Stimulated activated CD8-positive, alpha-beta memory T cell treated with anti-CD3 and anti-CD28 coated beads, Interleukin-15, amount 100 ng/mL, for 24 hours (primary cell): Measurements from ENCODE around the gene POU5F1.
"Not testable (repeated sequence)": the region's sequence is repeated elsewhere in the genome, so short reads cannot be mapped to it uniquely, and the experiment has no call there.

Experiments used
- DNase-seq: peaks from one replicate; pipeline ENCODE4 v3.0.0-alpha.2; 2020; ENCODE audit warnings: low read depth

POU5F1 gene

GRCh38 chr6:31190488-31190887 is 20.0 kb upstream of the POU5F1 start:
- no peak for DNase-seq

- DNase-seq, result not testable (repeated sequence)
Measured at GRCh38 chr6:31189223-31189622, 18.7 kb upstream of the POU5F1 start.

GRCh38 chr6:31187780-31188194 is 17.3 kb upstream of the POU5F1 start:
- no peak for DNase-seq

GRCh38 chr6:31186052-31186734 is 15.7 kb upstream of the POU5F1 start:
- no peak for DNase-seq

GRCh38 chr6:31185695-31186051 is 15.2 kb upstream of the POU5F1 start:
- not testable (repeated sequence) for DNase-seq

GRCh38 chr6:31183859-31184258 is 13.4 kb upstream of the POU5F1 start:
- not testable (repeated sequence) for DNase-seq

GRCh38 chr6:31183287-31183686 is 12.8 kb upstream of the POU5F1 start:
- not testable (repeated sequence) for DNase-seq

GRCh38 chr6:31180500-31180899 is 10.0 kb upstream of the POU5F1 start:
- no peak for DNase-seq

- DNase-seq, result no peak
Measured at GRCh38 chr6:31179896-31180295, 9.4 kb upstream of the POU5F1 start.

- no peak for DNase-seq
Measured at GRCh38 chr6:31179042-31179386, 8.5 kb upstream of the POU5F1 start.

GRCh38 chr6:31178143-31179041 is 7.9 kb upstream of the POU5F1 start:
- no peak for DNase-seq

GRCh38 chr6:31175971-31176370 is 5.5 kb upstream of the POU5F1 start:
- no peak for DNase-seq

GRCh38 chr6:31174378-31174777 is 3.9 kb upstream of the POU5F1 start:
- no peak for DNase-seq

- DNase-seq, result no peak
Measured at GRCh38 chr6:31173406-31173805, 2.9 kb upstream of the POU5F1 start.

GRCh38 chr6:31172973-31173384 is 2.5 kb upstream of the POU5F1 start:
- no peak for DNase-seq

- no peak for DNase-seq
Measured at GRCh38 chr6:31171931-31172905, 1.7 kb upstream of the POU5F1 start.

- DNase-seq, result no peak
Measured at GRCh38 chr6:31170987-31171671, 647 bp upstream of the POU5F1 start.

- DNase-seq, result not testable (repeated sequence)
Measured at GRCh38 chr6:31169858-31170599, 453 bp downstream of the POU5F1 start.

- no peak for DNase-seq
Measured at GRCh38 chr6:31169123-31169857, 1.2 kb downstream of the POU5F1 start.

GRCh38 chr6:31168606-31169005 is 1.9 kb downstream of the POU5F1 start:
- DNase-seq, result no peak
